Raji (cell line): Measurements from ENCODE around the gene HUWE1.

Source experiments
- POLR2A ChIP-seq: IDR thresholded peaks from 2 replicates; pipeline ENCODE4 v1.6.1; 2011; ENCODE audit warnings: low read depth, low read length, control low read depth; ENCODE audit not compliant: insufficient read depth

Gene HUWE1

GRCh38 chrX:53594354-53594753, 92.2 kb downstream of the HUWE1 start:
- no peak for TF ChIP-seq POLR2A

- TF ChIP-seq POLR2A, result no peak
Measured at GRCh38 chrX:53587795-53588420, 98.6 kb downstream of the HUWE1 start.

- no peak for TF ChIP-seq POLR2A
Measured at GRCh38 chrX:53584891-53585290, 101.6 kb downstream of the HUWE1 start.

GRCh38 chrX:53583571-53583970, 102.9 kb downstream of the HUWE1 start:
- no peak for TF ChIP-seq POLR2A

- no peak for TF ChIP-seq POLR2A
Measured at GRCh38 chrX:53580742-53581504, 105.6 kb downstream of the HUWE1 start.

- TF ChIP-seq POLR2A, result no peak
Measured at GRCh38 chrX:53571494-53571893, 115.0 kb downstream of the HUWE1 start.

- no peak for TF ChIP-seq POLR2A
Measured at GRCh38 chrX:53563324-53563723, 123.2 kb downstream of the HUWE1 start.

GRCh38 chrX:53561912-53562311, 124.6 kb downstream of the HUWE1 start:
- TF ChIP-seq POLR2A, result no peak

- no peak for TF ChIP-seq POLR2A
Measured at GRCh38 chrX:53558646-53559045, 127.9 kb downstream of the HUWE1 start.

GRCh38 chrX:53556868-53557267, 129.7 kb downstream of the HUWE1 start:
- TF ChIP-seq POLR2A, result no peak

GRCh38 chrX:53550756-53551463, 135.6 kb downstream of the HUWE1 start:
- TF ChIP-seq POLR2A, result no peak

- no peak for TF ChIP-seq POLR2A
Measured at GRCh38 chrX:53547668-53548067, 138.9 kb downstream of the HUWE1 start.

GRCh38 chrX:53544936-53545335, 141.6 kb downstream of the HUWE1 start:
- TF ChIP-seq POLR2A, result no peak

GRCh38 chrX:53538781-53539180, 147.7 kb downstream of the HUWE1 start:
- TF ChIP-seq POLR2A, result no peak

- no peak for TF ChIP-seq POLR2A
Measured at GRCh38 chrX:53526999-53527398, 159.5 kb downstream of the HUWE1 start.

GRCh38 chrX:53511322-53511721, 175.2 kb downstream of the HUWE1 start:
- TF ChIP-seq POLR2A, result no peak
